Measurements from ENCODE around the gene ICE2. TPM values are rescaled to one million over a fixed set of nuclear protein-coding genes. Genes with fewer than 3 reads are reported as not detected.

Gene ICE2
- total RNA-seq, 1 experiment from 2014 or later = 76.5 TPM

GRCh38 chr15:60510006-60510405 is 31.1 kb upstream of the ICE2 start:
- no peak for TF ChIP-seq CTCF (conservative IDR thresholded peaks at IDR 0.05; ENCODE audit: low read depth, low read length)
- TF ChIP-seq EZH2 (IDR thresholded peaks at IDR 0.05; ENCODE audit: borderline replicate concordance, low read depth, low read length, poor library complexity, severe bottlenecking) = no peak
- Histone ChIP-seq H3K27ac (ENCODE audit: low read depth, low read length, poor library complexity, severe bottlenecking) (no peak overlapping the region), H3K9me3 (ENCODE audit: low read depth, low read length, poor library complexity, severe bottlenecking) (no peaks in the 10 kb centered on the region), H3K36me3 (ENCODE audit: insufficient read depth, low read length, poor library complexity, severe bottlenecking) (no peaks in the 10 kb centered on the region), H3K4me1 (ENCODE audit: insufficient read depth, low read length, poor library complexity, severe bottlenecking) (no peaks in the 10 kb centered on the region), H3K27me3 (replicated peaks; ENCODE audit: insufficient read depth, low read depth, low read length, poor library complexity) (no peaks in the 10 kb centered on the region), H3K4me3 (ENCODE audit: low read depth, low read length, poor library complexity, severe bottlenecking) (no peak overlapping the region)
- no TSS peak for BruUV-seq (replicated peaks)
- DNase-seq (ENCODE audit: low spot score) = no peak
- ChIA-PET POLR2A (ENCODE audit: low non-redundant PET) (no interaction called here), CTCF (no interaction called here)
- intact Hi-C loops (cut with micrococcal nuclease; ENCODE audit: unreplicated experiment) = no loop called here

- Histone ChIP-seq H3K4me1 (ENCODE audit: insufficient read depth, low read length, poor library complexity, severe bottlenecking) (no peaks in the 10 kb centered on the region), H3K36me3 (ENCODE audit: insufficient read depth, low read length, poor library complexity, severe bottlenecking) (no peaks in the 10 kb centered on the region), H3K4me3 (ENCODE audit: low read depth, low read length, poor library complexity, severe bottlenecking) (no peak overlapping the region), H3K9me3 (ENCODE audit: low read depth, low read length, poor library complexity, severe bottlenecking) (no peaks in the 10 kb centered on the region), H3K27me3 (replicated peaks; ENCODE audit: insufficient read depth, low read depth, low read length, poor library complexity) (no peaks in the 10 kb centered on the region), H3K27ac (ENCODE audit: low read depth, low read length, poor library complexity, severe bottlenecking) (no peak overlapping the region)
- TF ChIP-seq CTCF (conservative IDR thresholded peaks at IDR 0.05; ENCODE audit: low read depth, low read length) = no peak
- TF ChIP-seq EZH2 (IDR thresholded peaks at IDR 0.05; ENCODE audit: borderline replicate concordance, low read depth, low read length, poor library complexity, severe bottlenecking) = no peak
- no peak for DNase-seq (ENCODE audit: low spot score)
- BruUV-seq (replicated peaks) = no TSS peak
- intact Hi-C loops (cut with micrococcal nuclease; ENCODE audit: unreplicated experiment) = loop anchor here (2.0 to 10.0 kb wide), 2 partner anchors 151 to 1325 kb away; no protein-coding TSS in a partner anchor
- CTCF ChIA-PET = no interaction called here
- POLR2A ChIA-PET (ENCODE audit: low non-redundant PET) = no interaction called here
These were observed 30.5 kb upstream of the ICE2 start for GRCh38 chr15:60509470-60509869.

- no TSS peak for BruUV-seq (replicated peaks)
- TF ChIP-seq CTCF (conservative IDR thresholded peaks at IDR 0.05; ENCODE audit: low read depth, low read length) (no peak), EZH2 (IDR thresholded peaks at IDR 0.05; ENCODE audit: borderline replicate concordance, low read depth, low read length, poor library complexity, severe bottlenecking) (no peak)
- POLR2A ChIA-PET (ENCODE audit: low non-redundant PET) = no interaction called here
These were observed 29.5 kb upstream of the ICE2 start for GRCh38 chr15:60508442-60508841.

More at GRCh38 chr15:60508442-60508841, 29.5 kb upstream of the ICE2 start:
- H3K36me3 ChIP-seq (ENCODE audit: insufficient read depth, low read length, poor library complexity, severe bottlenecking) = no peaks in the 10 kb centered on the region
- intact Hi-C loops (cut with micrococcal nuclease; ENCODE audit: unreplicated experiment) = loop anchor here (2.0 to 10.0 kb wide), 2 partner anchors 150 to 1326 kb away; no protein-coding TSS in a partner anchor
- H3K27ac ChIP-seq (ENCODE audit: low read depth, low read length, poor library complexity, severe bottlenecking) = no peak overlapping the region
- H3K9me3 ChIP-seq (ENCODE audit: low read depth, low read length, poor library complexity, severe bottlenecking) = no peaks in the 10 kb centered on the region
- no peaks in the 10 kb centered on the region for H3K4me1 ChIP-seq (ENCODE audit: insufficient read depth, low read length, poor library complexity, severe bottlenecking)
- CTCF ChIA-PET = no interaction called here
- no peak overlapping the region for H3K4me3 ChIP-seq (ENCODE audit: low read depth, low read length, poor library complexity, severe bottlenecking)
- DNase-seq (ENCODE audit: low spot score) = no peak
- no peaks in the 10 kb centered on the region for H3K27me3 ChIP-seq (replicated peaks; ENCODE audit: insufficient read depth, low read depth, low read length, poor library complexity)
